ENCODE results near the gene CHRDL1.
"Not testable (repeated sequence)": the region's sequence is repeated elsewhere in the genome, so short reads cannot be mapped to it uniquely, and the experiment has no call there.

The CHRDL1 gene, protein sequence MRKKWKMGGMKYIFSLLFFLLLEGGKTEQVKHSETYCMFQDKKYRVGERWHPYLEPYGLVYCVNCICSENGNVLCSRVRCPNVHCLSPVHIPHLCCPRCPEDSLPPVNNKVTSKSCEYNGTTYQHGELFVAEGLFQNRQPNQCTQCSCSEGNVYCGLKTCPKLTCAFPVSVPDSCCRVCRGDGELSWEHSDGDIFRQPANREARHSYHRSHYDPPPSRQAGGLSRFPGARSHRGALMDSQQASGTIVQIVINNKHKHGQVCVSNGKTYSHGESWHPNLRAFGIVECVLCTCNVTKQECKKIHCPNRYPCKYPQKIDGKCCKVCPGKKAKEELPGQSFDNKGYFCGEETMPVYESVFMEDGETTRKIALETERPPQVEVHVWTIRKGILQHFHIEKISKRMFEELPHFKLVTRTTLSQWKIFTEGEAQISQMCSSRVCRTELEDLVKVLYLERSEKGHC

DNA sequence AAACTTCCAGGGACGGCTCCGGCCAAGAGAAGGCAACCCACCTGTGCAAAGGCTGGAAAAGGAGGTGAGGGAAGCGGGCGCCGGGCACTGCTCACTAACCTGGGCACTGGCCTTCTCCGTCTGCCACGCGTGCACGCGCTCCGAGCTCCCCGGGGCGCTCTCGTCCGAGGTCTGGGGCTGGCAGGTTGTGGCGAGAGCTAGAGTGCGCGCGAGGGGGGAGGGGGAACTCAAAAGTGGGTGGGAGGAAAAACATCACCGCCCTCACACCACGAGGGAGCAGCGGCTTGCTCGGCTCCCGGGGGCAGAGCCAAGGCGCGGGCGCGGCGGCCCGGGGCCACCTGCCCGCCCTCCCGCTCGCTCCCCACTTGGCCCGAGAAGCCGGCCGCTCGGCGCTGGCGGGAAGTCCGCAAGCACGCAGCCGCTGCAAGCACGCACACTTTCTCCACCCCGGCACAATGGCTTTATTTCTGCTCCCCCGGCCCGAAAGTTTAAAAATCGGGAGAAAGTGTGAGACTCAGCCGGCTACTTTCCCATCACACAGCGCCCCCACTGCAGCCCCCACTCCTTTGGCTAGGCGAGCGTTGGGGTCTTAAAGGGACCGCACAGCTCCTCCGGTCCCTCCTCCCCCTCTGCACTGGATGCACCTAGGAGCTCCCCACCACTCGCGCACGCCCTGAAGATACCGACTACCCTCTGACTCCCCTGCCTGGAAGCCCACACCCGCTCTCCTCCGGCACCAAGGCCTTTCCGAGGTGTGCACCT, at the start of gene CHRDL1:
TSS of gene CHRDL1 (minus strand) at position 173 of the 762 bp plus-strand sequence. CDS start 3,636 bp downstream, outside the sequence.
- peak; percentile 49 for DNase-seq

- peak; percentile 21 for DNase-seq
These were observed 41.4 kb upstream of the CHRDL1 start for GRCh38 chrX:110836982-110837381.

GRCh38 chrX:110836451-110836850, 40.8 kb upstream of the CHRDL1 start:
- no peak for DNase-seq

DNA sequence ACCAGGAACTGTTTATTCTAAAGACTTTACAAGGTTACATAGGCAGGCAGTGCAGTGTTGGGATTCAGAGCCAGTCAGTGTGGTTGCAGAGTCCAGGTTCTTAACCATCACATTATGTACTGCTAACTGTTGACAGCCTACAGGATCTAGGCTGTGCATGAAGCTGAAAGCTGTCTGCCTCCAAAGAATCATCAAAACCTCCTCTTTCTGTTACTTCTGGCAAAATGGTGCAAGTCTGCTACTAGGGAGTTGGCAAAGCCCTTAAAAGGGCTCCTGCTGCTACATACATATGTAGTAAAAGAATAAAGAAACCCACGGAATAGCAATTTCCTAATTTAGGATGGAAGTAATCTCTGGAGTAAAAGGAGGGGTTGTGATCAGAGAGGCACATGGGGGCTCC, 40.4 kb upstream of the CHRDL1 start:
- no peak for DNase-seq

DNA sequence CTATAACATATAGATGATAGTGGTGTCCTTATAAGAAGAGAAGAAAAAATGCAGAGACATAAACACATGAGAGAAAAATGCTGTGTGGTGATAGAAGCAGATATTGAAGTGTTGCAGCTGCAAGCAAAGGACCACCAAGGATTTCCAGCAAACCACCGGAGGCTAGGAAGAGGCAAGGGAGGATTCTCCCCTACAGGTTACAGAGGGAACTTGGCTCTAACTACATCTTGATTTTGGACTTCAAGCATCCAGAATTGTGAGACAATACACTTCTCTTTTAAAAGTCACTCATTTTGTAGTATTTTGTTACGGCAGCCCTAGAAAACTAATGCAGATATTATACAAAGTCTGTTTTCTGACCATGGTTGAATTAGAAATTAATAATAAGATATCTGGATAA, 30.4 kb upstream of the CHRDL1 start:
- no peak for DNase-seq

DNA sequence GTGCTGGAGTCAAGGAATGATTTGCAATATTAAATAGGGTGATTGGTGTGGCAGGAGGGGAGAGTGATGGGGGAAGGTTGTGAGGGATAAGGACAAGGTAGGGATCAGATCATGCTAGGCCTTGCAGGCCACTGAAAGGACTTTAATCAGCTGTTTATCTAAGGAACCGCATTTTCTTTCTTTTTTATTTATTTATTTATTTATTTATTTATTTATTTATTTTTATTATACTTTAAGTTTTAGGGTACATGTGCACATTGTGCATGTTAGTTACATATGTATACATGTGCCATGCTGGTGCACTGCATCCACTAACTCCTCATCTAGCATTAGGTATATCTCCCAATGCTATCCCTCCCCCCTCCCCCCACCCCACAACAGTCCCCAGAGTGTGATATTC, 20.9 kb upstream of the CHRDL1 start:
- not testable (repeated sequence) for DNase-seq

DNA sequence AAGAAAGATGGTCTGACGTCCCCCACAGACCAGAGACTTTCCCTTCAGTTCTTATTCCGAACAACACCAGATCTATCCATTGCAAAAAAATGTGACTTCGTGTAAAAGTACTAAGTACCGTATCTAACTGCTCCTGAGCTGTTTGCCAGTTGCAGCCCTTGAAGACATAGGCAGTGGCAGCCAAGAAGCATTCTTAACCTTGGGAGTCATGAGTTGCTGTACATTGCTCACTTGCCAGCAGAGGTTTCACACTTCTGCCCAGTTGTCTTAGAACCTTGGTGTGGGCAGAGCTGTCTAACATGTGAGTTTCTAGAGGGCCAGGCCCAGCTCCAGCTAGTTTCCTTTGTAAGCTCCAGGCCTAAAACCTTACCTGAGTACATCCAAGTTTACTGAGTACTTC, 10.5 kb upstream of the CHRDL1 start:
- no peak for DNase-seq

GRCh38 chrX:110805303-110805702, 9.7 kb upstream of the CHRDL1 start:
- no peak for DNase-seq

DNA sequence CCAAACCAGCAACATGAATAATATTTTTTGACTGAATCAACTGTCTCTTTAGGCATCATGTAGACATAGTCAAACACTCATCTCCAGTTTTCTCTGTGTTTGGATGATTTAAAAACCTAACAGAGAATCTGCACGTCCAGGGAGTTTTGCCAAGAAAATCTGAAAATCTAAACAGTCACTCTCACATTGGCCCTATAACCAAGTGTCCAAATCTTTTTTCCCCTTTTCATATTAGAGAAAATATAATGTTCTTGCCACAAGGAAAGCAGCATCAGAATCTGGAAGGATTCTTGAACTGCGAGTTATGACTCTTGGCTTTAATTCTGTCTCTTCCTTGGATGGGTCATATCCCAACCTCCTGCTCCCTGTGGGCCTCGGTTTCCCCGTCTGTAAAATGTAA, 8.8 kb upstream of the CHRDL1 start:
- no peak for DNase-seq

GRCh38 chrX:110803506-110803905, 7.9 kb upstream of the CHRDL1 start:
- no peak for DNase-seq

- no peak for DNase-seq
These were observed 735 bp upstream of the CHRDL1 start for GRCh38 chrX:110796407-110796697.

DNA sequence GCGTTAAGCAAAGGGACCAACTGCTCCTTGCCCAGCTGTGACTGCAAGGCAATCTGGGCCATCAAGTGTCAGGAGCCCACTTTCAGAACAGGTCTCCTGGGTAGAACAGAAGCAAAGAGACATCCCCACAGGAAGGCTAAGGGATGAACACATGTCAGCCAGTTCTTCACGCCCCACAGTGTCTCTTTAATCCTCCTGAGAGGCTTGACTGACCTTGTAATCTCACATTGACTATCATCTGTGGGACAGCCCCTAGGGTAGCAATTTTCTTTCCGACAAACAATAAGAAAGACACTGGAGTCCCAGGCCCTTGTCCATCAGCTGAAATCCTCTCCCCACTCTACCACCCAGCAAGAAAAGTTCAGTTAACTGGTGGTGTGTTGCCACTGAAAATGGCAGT, 1.0 kb downstream of the CHRDL1 start:
- peak; percentile 44 for DNase-seq

DNA sequence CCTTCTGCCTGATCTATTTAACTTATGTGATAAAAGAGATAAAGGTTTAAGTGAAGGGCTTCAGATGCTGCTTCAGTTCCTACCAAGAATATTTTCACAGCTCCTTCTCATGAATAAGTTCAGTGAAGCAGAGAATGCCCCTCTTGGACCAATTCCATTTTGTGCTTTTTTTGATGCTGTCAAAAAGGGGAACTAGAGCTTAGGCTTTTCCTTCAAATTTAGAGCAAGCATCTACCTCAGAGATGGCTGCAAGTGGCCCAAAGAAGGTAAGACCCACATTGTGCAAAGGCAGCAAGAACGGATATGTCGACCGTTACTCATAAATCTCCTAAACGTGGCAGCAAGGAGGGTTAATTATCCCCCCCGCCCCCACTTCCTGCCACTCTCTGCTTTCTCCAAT, 4.5 kb downstream of the CHRDL1 start:
- DNase-seq = no peak

DNA sequence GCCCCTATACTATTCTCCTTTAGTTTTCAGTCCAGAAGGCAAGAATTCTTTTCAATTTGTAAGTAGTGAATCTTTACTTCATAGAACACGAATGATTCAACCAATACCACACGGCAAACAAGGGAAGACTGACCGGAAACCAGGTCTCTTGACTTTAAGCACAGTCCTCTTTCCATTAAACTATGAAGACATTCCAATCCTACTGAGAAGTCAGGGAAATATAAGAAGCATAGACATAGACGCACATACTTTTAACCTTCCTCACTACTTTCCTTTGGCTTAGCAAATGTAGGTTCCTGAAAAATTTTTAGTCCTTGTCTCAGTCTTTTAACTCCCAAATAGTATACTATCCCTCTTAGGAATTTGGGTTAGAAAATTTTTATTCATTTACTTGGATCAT, 9.1 kb downstream of the CHRDL1 start:
- DNase-seq = no peak

GRCh38 chrX:110759785-110760184, 35.8 kb downstream of the CHRDL1 start:
- DNase-seq = no peak

DNA sequence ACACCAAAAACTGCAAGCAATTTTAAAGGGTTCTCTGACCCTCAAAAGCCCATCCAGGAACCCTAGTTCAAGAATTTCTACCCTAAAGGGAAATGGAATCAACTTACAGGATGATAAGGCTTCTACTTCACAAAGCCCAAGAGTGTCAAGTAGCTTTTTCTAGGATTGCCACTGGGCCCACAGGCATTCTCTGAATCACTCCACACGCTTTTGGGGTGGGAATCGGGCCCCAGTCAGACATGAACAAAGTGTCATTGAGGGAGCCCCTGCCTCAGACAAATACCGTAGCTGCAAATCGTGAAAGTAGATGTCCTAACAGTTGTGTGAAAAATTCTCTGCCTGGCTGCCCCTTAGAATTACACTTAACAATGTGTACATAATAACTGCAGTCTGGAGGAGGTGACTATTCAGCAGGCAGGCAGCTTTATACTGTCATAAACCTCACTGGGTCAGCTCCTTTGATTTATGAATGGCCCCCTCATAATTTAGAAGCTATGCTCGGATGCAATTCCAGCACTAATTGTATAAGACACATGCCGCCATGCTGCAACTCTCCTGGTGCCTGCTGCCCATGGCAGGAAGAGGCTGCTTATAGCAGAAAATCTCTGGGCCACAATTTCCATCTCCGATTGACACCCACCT, 36.7 kb downstream of the CHRDL1 start:
- DNase-seq = no peak

- DNase-seq = no peak
These were observed 40.0 kb downstream of the CHRDL1 start for GRCh38 chrX:110755611-110756010.

DNA sequence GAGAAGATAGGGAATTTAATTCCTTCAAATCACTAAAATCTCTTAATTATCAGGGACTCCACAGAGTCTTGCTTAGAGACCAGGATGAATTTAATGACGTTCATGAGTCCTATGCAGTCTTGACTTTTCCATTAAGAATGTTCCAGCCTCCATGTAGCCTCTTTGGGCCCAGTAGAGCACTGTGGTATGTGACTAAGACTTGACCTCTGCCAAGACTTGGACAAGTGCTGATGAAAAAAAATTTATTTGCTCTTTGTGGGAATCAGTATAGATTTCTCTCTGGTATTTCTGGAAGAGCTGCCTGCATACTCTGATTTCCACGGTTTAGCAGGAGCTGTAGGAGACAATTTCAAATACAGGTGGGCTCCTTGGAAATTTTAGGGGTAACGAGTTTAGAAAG, 40.6 kb downstream of the CHRDL1 start:
- DNase-seq = no peak

- DNase-seq = no peak
These were observed 45.0 kb downstream of the CHRDL1 start for GRCh38 chrX:110750526-110751189.

- DNase-seq = no peak
These were observed 47.3 kb downstream of the CHRDL1 start for GRCh38 chrX:110748256-110748806.

- DNase-seq = no peak
These were observed 49.6 kb downstream of the CHRDL1 start for GRCh38 chrX:110746014-110746413.

- no peak for DNase-seq
These were observed 50.3 kb downstream of the CHRDL1 start for GRCh38 chrX:110745288-110745687.
